ENCODE measurements around the gene CCDC154.

GRCh38 chr16:1429012-1429411, 15.3 kb downstream of the CCDC154 start:
- TF ChIP-seq, protein P1, sequence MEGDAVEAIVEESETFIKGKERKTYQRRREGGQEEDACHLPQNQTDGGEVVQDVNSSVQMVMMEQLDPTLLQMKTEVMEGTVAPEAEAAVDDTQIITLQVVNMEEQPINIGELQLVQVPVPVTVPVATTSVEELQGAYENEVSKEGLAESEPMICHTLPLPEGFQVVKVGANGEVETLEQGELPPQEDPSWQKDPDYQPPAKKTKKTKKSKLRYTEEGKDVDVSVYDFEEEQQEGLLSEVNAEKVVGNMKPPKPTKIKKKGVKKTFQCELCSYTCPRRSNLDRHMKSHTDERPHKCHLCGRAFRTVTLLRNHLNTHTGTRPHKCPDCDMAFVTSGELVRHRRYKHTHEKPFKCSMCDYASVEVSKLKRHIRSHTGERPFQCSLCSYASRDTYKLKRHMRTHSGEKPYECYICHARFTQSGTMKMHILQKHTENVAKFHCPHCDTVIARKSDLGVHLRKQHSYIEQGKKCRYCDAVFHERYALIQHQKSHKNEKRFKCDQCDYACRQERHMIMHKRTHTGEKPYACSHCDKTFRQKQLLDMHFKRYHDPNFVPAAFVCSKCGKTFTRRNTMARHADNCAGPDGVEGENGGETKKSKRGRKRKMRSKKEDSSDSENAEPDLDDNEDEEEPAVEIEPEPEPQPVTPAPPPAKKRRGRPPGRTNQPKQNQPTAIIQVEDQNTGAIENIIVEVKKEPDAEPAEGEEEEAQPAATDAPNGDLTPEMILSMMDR (IDR thresholded peaks at IDR 0.05) = no peak
- TF ChIP-seq EP300 (IDR thresholded peaks at IDR 0.05) = no peak
- no peak for TF ChIP-seq POLR2A (IDR thresholded peaks at IDR 0.05)
- no peak for TF ChIP-seq POLR2AphosphoS5 (IDR thresholded peaks at IDR 0.05)
